Stimulated activated CD4-positive, alpha-beta T cell treated with anti-CD3 and anti-CD28 coated beads, Interleukin-1b, Interleukin-23, amount 100 ng/mL, for 1 hour (primary cell): ENCODE results near the gene RGL1.

ENCODE experiments used
- DNase-seq, 2 donors: peaks; one replicate each; pipeline ENCODE4 v3.0.0-alpha.2; 2020; ENCODE audit warnings: low read depth in 2 of 2

Gene RGL1

GRCh38 chr1:183957216-183957830 lies 152.4 kb downstream of the RGL1 start:
- no peak for DNase-seq

GRCh38 chr1:183958958-183959357 lies 154.0 kb downstream of the RGL1 start:
- DNase-seq = no peak

- no peak for DNase-seq
These were observed 156.2 kb downstream of the RGL1 start for GRCh38 chr1:183961132-183961531.

- DNase-seq = no peak
These were observed 158.0 kb downstream of the RGL1 start for GRCh38 chr1:183962903-183963302.

GRCh38 chr1:183965726-183966125 lies 160.8 kb downstream of the RGL1 start:
- DNase-seq = no peak

GRCh38 chr1:183966487-183966886 lies 161.6 kb downstream of the RGL1 start:
- no peak for DNase-seq

- no peak for DNase-seq
These were observed 163.0 kb downstream of the RGL1 start for GRCh38 chr1:183967914-183968313.

GRCh38 chr1:183968386-183968785 lies 163.5 kb downstream of the RGL1 start:
- no peak for DNase-seq

GRCh38 chr1:183970516-183971300 lies 165.8 kb downstream of the RGL1 start:
- DNase-seq = no peak

- DNase-seq = no peak
These were observed 170.7 kb downstream of the RGL1 start for GRCh38 chr1:183975651-183976050.

GRCh38 chr1:183977717-183978116 lies 172.8 kb downstream of the RGL1 start:
- no peak for DNase-seq
